Measurements from ENCODE around the gene MYBBP1A. TPM values are rescaled to one million over a fixed set of nuclear protein-coding genes. Genes with fewer than 3 reads are reported as not detected.

The MYBBP1A gene
- total and polyA plus RNA-seq, 9 of the 15 experiments (the other 6 are each of a cell fraction or from before 2014, with no cell fraction given) = 2.0 to 114 (median 47.2) TPM

DNA sequence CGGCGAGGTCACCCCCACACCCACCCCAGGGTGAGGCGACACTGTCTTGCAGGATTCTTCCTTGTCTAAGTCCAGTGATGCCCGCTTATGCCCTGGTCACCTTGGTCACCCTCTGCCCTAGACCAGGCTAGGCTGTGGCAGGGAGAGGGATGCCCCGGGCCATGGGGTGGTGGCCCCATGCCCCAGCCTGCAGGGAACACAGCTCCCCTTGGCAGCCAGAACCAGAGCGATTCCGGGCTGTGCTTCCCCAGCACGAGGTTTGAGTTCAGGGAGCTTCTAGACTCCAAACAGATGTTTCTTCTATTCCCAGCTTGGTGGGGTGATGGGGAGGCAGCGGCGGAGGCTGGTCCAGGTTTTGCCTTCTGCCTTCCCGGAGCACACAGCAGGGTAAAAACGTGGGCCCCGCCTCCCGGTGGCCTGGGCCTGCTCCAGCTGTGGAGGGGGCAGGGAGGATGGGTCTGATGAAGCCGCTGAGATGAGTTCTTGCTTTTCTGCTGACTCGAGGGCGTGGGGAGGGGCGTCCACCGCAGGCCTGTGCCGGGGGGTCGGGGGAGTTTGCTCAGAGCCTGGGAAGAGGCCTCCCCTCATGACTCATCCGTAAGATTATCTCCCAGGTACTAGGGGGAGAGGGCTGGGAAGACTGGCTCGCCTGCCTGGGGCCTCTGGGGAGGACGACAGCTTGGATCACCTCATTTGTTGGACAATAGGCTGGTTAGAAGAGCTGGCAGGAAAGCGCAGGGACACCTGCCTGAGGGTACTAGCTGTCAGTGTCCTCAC is 44.5 kb upstream of the MYBBP1A start (continued):
- TF ChIP-seq, protein P1, sequence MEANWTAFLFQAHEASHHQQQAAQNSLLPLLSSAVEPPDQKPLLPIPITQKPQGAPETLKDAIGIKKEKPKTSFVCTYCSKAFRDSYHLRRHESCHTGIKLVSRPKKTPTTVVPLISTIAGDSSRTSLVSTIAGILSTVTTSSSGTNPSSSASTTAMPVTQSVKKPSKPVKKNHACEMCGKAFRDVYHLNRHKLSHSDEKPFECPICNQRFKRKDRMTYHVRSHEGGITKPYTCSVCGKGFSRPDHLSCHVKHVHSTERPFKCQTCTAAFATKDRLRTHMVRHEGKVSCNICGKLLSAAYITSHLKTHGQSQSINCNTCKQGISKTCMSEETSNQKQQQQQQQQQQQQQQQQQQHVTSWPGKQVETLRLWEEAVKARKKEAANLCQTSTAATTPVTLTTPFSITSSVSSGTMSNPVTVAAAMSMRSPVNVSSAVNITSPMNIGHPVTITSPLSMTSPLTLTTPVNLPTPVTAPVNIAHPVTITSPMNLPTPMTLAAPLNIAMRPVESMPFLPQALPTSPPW (CRISPR knock-in tag; IDR thresholded peaks at IDR 0.05) = peak; percentile 57
- TF ChIP-seq ZNF589 (CRISPR knock-in tag; IDR thresholded peaks at IDR 0.05; ENCODE audit: low read depth) (no peak), RUNX1 (IDR thresholded peaks at IDR 0.05; ENCODE audit: low read depth) (no peak), LARP7 (IDR thresholded peaks at IDR 0.05) (no peak), MLLT1 (IDR thresholded peaks at IDR 0.05) (no peak), MYBL2 (IDR thresholded peaks at IDR 0.05; ENCODE audit: low read depth) (no peak), MYBL2 (CRISPR knock-in tag; IDR thresholded peaks at IDR 0.05; ENCODE audit: borderline replicate concordance) (no peak), ARNT (IDR thresholded peaks at IDR 0.05) (no peak), PHB2 (IDR thresholded peaks at IDR 0.05; ENCODE audit: low read depth) (no peak), ZNF133 (CRISPR knock-in tag; IDR thresholded peaks at IDR 0.05) (no peak), ZNF696 (CRISPR knock-in tag; conservative IDR thresholded peaks at IDR 0.05) (no peak), RBM39 (optimal IDR thresholded peaks at IDR 0.05; ENCODE audit: low read depth, low read length) (no peak), IRF9 (tag; IDR thresholded peaks at IDR 0.05) (no peak)

All from K562 (cell line).